ENCODE data around the gene OR10AG1. TPM values are rescaled to one million over a fixed set of nuclear protein-coding genes. Genes with fewer than 3 reads are reported as not detected.

Gene OR10AG1, protein sequence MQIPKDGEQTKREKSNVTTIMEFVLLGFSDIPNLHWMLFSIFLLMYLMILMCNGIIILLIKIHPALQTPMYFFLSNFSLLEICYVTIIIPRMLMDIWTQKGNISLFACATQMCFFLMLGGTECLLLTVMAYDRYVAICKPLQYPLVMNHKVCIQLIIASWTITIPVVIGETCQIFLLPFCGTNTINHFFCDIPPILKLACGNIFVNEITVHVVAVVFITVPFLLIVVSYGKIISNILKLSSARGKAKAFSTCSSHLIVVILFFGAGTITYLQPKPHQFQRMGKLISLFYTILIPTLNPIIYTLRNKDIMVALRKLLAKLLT
- total RNA-seq = not detected

DNA sequence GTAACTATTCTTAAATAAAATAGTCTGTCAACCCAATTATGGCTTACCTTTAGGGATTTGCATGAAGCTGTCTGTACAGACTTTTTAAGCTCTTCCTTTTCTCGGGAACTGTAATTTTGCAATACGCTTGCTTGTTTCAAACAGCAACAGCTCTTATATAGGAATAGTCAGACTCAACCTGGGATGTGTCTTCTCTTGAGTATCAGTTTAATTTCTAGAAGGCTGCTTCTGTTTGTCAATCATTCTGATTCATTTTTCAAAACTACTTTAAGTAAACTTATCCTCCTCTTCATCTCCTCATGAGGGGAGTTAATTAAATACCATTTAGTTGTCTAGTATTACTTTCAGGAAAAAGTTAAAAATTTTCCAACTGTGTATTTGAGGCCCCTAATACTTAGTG, at the start of gene OR10AG1:
OR10AG1 (minus strand) TSS at position 101 of the 400 bp plus-strand sequence; CDS start at position 63, 38 bp downstream.
- no peaks in the 10 kb centered on the region for H3K4me1 ChIP-seq
- no peaks in the 10 kb centered on the region for H3K36me3 ChIP-seq
- TF ChIP-seq, protein P1, sequence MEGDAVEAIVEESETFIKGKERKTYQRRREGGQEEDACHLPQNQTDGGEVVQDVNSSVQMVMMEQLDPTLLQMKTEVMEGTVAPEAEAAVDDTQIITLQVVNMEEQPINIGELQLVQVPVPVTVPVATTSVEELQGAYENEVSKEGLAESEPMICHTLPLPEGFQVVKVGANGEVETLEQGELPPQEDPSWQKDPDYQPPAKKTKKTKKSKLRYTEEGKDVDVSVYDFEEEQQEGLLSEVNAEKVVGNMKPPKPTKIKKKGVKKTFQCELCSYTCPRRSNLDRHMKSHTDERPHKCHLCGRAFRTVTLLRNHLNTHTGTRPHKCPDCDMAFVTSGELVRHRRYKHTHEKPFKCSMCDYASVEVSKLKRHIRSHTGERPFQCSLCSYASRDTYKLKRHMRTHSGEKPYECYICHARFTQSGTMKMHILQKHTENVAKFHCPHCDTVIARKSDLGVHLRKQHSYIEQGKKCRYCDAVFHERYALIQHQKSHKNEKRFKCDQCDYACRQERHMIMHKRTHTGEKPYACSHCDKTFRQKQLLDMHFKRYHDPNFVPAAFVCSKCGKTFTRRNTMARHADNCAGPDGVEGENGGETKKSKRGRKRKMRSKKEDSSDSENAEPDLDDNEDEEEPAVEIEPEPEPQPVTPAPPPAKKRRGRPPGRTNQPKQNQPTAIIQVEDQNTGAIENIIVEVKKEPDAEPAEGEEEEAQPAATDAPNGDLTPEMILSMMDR (IDR thresholded peaks at IDR 0.05) = no peak
- TF ChIP-seq POLR2A (IDR thresholded peaks at IDR 0.05) = no peak
- no peaks in the 10 kb centered on the region for H3K27me3 ChIP-seq
- DNase-seq = no peak
- no peaks in the 10 kb centered on the region for H3K9me3 ChIP-seq
- intact Hi-C loops (cut with DNase I) = no loop called here
- H3K4me3 ChIP-seq (replicated peaks in 1 of 3) = no peak within 1 kb of the TSS
- no peak within 1 kb of the TSS for H3K27ac ChIP-seq
- 89 to 90% methylated on average over 2 of the region's 2 CpGs for WGBS, 2 donors

- intact Hi-C loops (cut with DNase I) = no loop called here
- TF ChIP-seq POLR2A (IDR thresholded peaks at IDR 0.05) = no peak
- TF ChIP-seq, protein P1 (IDR thresholded peaks at IDR 0.05) = no peak
- H3K4me3 ChIP-seq (replicated peaks in 1 of 3) = no peak overlapping the region
- no peak for DNase-seq
- no peaks in the 10 kb centered on the region for H3K27me3 ChIP-seq
- no peak overlapping the region for H3K27ac ChIP-seq
- no peaks in the 10 kb centered on the region for H3K4me1 ChIP-seq
- H3K36me3 ChIP-seq = no peaks in the 10 kb centered on the region
- 60 to 65% methylated on average over 2 of the region's 2 CpGs for WGBS, 2 donors
- H3K9me3 ChIP-seq = no peaks in the 10 kb centered on the region
Measured at GRCh38 chr11:56013805-56014204, 44.1 kb upstream of the OR10AG1 start.

GRCh38 chr11:56010716-56011115, 41.0 kb upstream of the OR10AG1 start:
- Histone ChIP-seq H3K9me3 (no peaks in the 10 kb centered on the region), H3K27me3 (no peaks in the 10 kb centered on the region), H3K4me3 (replicated peaks in 1 of 3) (no peak overlapping the region), H3K27ac (no peak overlapping the region), H3K4me1 (no peaks in the 10 kb centered on the region), H3K36me3 (no peaks in the 10 kb centered on the region)
- intact Hi-C loops (cut with DNase I) = no loop called here
- TF ChIP-seq POLR2A (IDR thresholded peaks at IDR 0.05) = no peak
- TF ChIP-seq, protein P1 (IDR thresholded peaks at IDR 0.05) = no peak
- DNase-seq = no peak

GRCh38 chr11:55994525-55994924, 24.8 kb upstream of the OR10AG1 start, which contains the start of gene OR5F1:
TSS of gene OR5F1 (minus strand) at chr11:55994625. CDS start at chr11:55994625, 0 bp downstream.
- intact Hi-C loops (cut with DNase I) = no loop called here
- H3K27me3 ChIP-seq = no peaks in the 10 kb centered on the region

DNA sequence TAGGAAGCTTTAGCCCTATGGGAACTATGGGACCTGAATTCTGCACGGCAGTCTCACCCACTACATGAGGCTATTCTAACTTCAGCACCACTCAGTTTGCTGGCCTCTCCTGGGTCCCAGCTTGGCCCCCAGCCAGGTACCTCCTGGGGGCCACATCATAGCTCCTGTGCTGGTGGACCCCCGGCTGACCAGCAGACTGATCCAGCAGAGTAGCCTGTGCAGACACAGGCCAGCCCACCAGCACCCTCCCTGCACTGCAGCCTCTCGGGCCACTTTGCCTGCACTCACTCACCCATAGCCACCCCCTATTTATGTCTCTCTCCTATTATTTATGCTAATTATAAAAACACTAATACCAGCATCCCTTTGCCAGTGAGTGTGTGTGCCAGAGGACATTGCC, 1.2 kb upstream of the OR10AG1 start:
- Histone ChIP-seq H3K27me3 (no peaks in the 10 kb centered on the region), H3K4me3 (replicated peaks in 1 of 3) (no peak overlapping the region), H3K9me3 (no peaks in the 10 kb centered on the region), H3K4me1 (no peaks in the 10 kb centered on the region), H3K27ac (no peak overlapping the region), H3K36me3 (no peaks in the 10 kb centered on the region)
- intact Hi-C loops (cut with DNase I) = no loop called here
- TF ChIP-seq POLR2A (IDR thresholded peaks at IDR 0.05) = no peak
- TF ChIP-seq, protein P1 (IDR thresholded peaks at IDR 0.05) = no peak
- 89 to 91% methylated on average over 2 of the region's 3 CpGs for WGBS, 2 donors
- DNase-seq = no peak

More at GRCh38 chr11:55994525-55994924, 24.8 kb upstream of the OR10AG1 start, which contains the start of gene OR5F1:
- H3K4me1 ChIP-seq = no peaks in the 10 kb centered on the region
- H3K27ac ChIP-seq = no peak within 1 kb of the TSS
- no peak for DNase-seq
- no peaks in the 10 kb centered on the region for H3K9me3 ChIP-seq
- TF ChIP-seq POLR2A (IDR thresholded peaks at IDR 0.05) = no peak
- TF ChIP-seq, protein P1 (IDR thresholded peaks at IDR 0.05) = no peak
- H3K4me3 ChIP-seq (replicated peaks in 1 of 3) = no peak within 1 kb of the TSS
- WGBS, 2 donors = 58 to 74% methylated on average over 2 of the region's 2 CpGs
- no peaks in the 10 kb centered on the region for H3K36me3 ChIP-seq
